ENCODE results near the gene DDX31.

Gene DDX31

GRCh38 chr9:132663117-132663516 is 6.7 kb downstream of the DDX31 start:
- Mint-ChIP-seq H3K4me1 (peaks cover 8% of the 10 kb centered on the region), H3K9me3 (no peaks in the 10 kb centered on the region), H3K36me3 (peaks cover 6% of the 10 kb centered on the region), H3K27me3 (no peaks in the 10 kb centered on the region), H3K27ac (no peak overlapping the region), H3K4me3 (no peak overlapping the region)
- DNase-seq (ENCODE audit: low spot score in 2 of 2), result no peak
- no peak for ATAC-seq (ENCODE audit: low read depth)

- H3K27ac Mint-ChIP-seq, result no peak overlapping the region
- DNase-seq (ENCODE audit: low spot score in 2 of 2) (no peak), ATAC-seq (ENCODE audit: low read depth) (no peak)
- H3K4me1 Mint-ChIP-seq, result peaks cover 6% of the 10 kb centered on the region
- H3K27me3 Mint-ChIP-seq, result no peaks in the 10 kb centered on the region
- peaks cover 6% of the 10 kb centered on the region for H3K36me3 Mint-ChIP-seq
- no peaks in the 10 kb centered on the region for H3K9me3 Mint-ChIP-seq
- no peak overlapping the region for H3K4me3 Mint-ChIP-seq
Measured at GRCh38 chr9:132662152-132662945, 7.4 kb downstream of the DDX31 start.

- ATAC-seq (ENCODE audit: low read depth) (no peak), DNase-seq (ENCODE audit: low spot score in 2 of 2) (no peak)
- Mint-ChIP-seq H3K4me3 (no peak overlapping the region), H3K4me1 (no peaks in the 10 kb centered on the region), H3K9me3 (no peaks in the 10 kb centered on the region), H3K27ac (no peak overlapping the region), H3K36me3 (peaks cover 21% of the 10 kb centered on the region), H3K27me3 (no peaks in the 10 kb centered on the region)
Measured at GRCh38 chr9:132656299-132656698, 13.5 kb downstream of the DDX31 start.

- Mint-ChIP-seq H3K36me3 (peaks cover 16% of the 10 kb centered on the region), H3K27me3 (no peaks in the 10 kb centered on the region), H3K27ac (no peak overlapping the region), H3K4me3 (no peak overlapping the region), H3K9me3 (no peaks in the 10 kb centered on the region), H3K4me1 (no peaks in the 10 kb centered on the region)
- DNase-seq (ENCODE audit: low spot score in 2 of 2) (no peak), ATAC-seq (ENCODE audit: low read depth) (no peak)
Measured at GRCh38 chr9:132651259-132651658, 18.5 kb downstream of the DDX31 start.

- no peaks in the 10 kb centered on the region for H3K27me3 Mint-ChIP-seq
- no peaks in the 10 kb centered on the region for H3K9me3 Mint-ChIP-seq
- H3K4me1 Mint-ChIP-seq, result no peaks in the 10 kb centered on the region
- DNase-seq (ENCODE audit: low spot score in 2 of 2), result no peak
- peaks cover 21% of the 10 kb centered on the region for H3K36me3 Mint-ChIP-seq
- no peak overlapping the region for H3K4me3 Mint-ChIP-seq
- no peak overlapping the region for H3K27ac Mint-ChIP-seq
- no peak for ATAC-seq (ENCODE audit: low read depth)
Measured at GRCh38 chr9:132648685-132649084, 21.1 kb downstream of the DDX31 start.

GRCh38 chr9:132648283-132648682 is 21.5 kb downstream of the DDX31 start:
- DNase-seq (ENCODE audit: low spot score in 2 of 2) (no peak), ATAC-seq (ENCODE audit: low read depth) (no peak)
- Mint-ChIP-seq H3K9me3 (no peaks in the 10 kb centered on the region), H3K27ac (no peak overlapping the region), H3K36me3 (peaks cover 21% of the 10 kb centered on the region), H3K4me3 (no peak overlapping the region), H3K27me3 (no peaks in the 10 kb centered on the region), H3K4me1 (no peaks in the 10 kb centered on the region)

GRCh38 chr9:132647806-132648205 is 22.0 kb downstream of the DDX31 start:
- DNase-seq (ENCODE audit: low spot score in 2 of 2) (no peak), ATAC-seq (ENCODE audit: low read depth) (no peak)
- H3K9me3 Mint-ChIP-seq, result no peaks in the 10 kb centered on the region
- no peaks in the 10 kb centered on the region for H3K27me3 Mint-ChIP-seq
- H3K36me3 Mint-ChIP-seq, result peaks cover 21% of the 10 kb centered on the region
- H3K4me3 Mint-ChIP-seq, result no peak overlapping the region
- H3K27ac Mint-ChIP-seq, result no peak overlapping the region
- H3K4me1 Mint-ChIP-seq, result no peaks in the 10 kb centered on the region

GRCh38 chr9:132647355-132647754 is 22.4 kb downstream of the DDX31 start:
- no peak overlapping the region for H3K27ac Mint-ChIP-seq
- no peaks in the 10 kb centered on the region for H3K27me3 Mint-ChIP-seq
- H3K36me3 Mint-ChIP-seq, result peaks cover 18% of the 10 kb centered on the region
- no peaks in the 10 kb centered on the region for H3K9me3 Mint-ChIP-seq
- H3K4me1 Mint-ChIP-seq, result no peaks in the 10 kb centered on the region
- DNase-seq (ENCODE audit: low spot score in 2 of 2) (no peak), ATAC-seq (ENCODE audit: low read depth) (no peak)
- H3K4me3 Mint-ChIP-seq, result no peak overlapping the region

GRCh38 chr9:132646726-132647125 is 23.1 kb downstream of the DDX31 start:
- Mint-ChIP-seq H3K4me3 (no peak overlapping the region), H3K36me3 (peaks cover 22% of the 10 kb centered on the region), H3K4me1 (no peaks in the 10 kb centered on the region), H3K27ac (no peak overlapping the region), H3K9me3 (no peaks in the 10 kb centered on the region), H3K27me3 (no peaks in the 10 kb centered on the region)
- DNase-seq (ENCODE audit: low spot score in 2 of 2) (no peak), ATAC-seq (ENCODE audit: low read depth) (no peak)

GRCh38 chr9:132645711-132646110 is 24.1 kb downstream of the DDX31 start:
- DNase-seq (ENCODE audit: low spot score in 2 of 2) (no peak), ATAC-seq (ENCODE audit: low read depth) (no peak)
- Mint-ChIP-seq H3K4me3 (no peak overlapping the region), H3K4me1 (no peaks in the 10 kb centered on the region), H3K36me3 (peaks cover 25% of the 10 kb centered on the region), H3K9me3 (no peaks in the 10 kb centered on the region), H3K27ac (no peak overlapping the region), H3K27me3 (no peaks in the 10 kb centered on the region)

GRCh38 chr9:132645306-132645705 is 24.5 kb downstream of the DDX31 start:
- Mint-ChIP-seq H3K27ac (no peak overlapping the region), H3K27me3 (no peaks in the 10 kb centered on the region), H3K4me3 (no peak overlapping the region), H3K4me1 (no peaks in the 10 kb centered on the region), H3K9me3 (no peaks in the 10 kb centered on the region), H3K36me3 (peaks cover 25% of the 10 kb centered on the region)
- DNase-seq (ENCODE audit: low spot score in 2 of 2), result no peak
- ATAC-seq (ENCODE audit: low read depth), result no peak

- Mint-ChIP-seq H3K27ac (no peak overlapping the region), H3K36me3 (peaks cover 29% of the 10 kb centered on the region), H3K9me3 (no peaks in the 10 kb centered on the region), H3K27me3 (no peaks in the 10 kb centered on the region), H3K4me3 (no peak overlapping the region), H3K4me1 (no peaks in the 10 kb centered on the region)
- DNase-seq (ENCODE audit: low spot score in 2 of 2), result no peak
- ATAC-seq (ENCODE audit: low read depth), result peak; percentile 56
Measured at GRCh38 chr9:132644251-132644650, 25.5 kb downstream of the DDX31 start.

- ATAC-seq (ENCODE audit: low read depth), result no peak
- Mint-ChIP-seq H3K27ac (no peak overlapping the region), H3K4me1 (no peaks in the 10 kb centered on the region), H3K27me3 (no peaks in the 10 kb centered on the region), H3K4me3 (no peak overlapping the region), H3K9me3 (no peaks in the 10 kb centered on the region), H3K36me3 (peaks cover 40% of the 10 kb centered on the region)
- DNase-seq (ENCODE audit: low spot score in 2 of 2), result no peak
Measured at GRCh38 chr9:132641216-132641615, 28.6 kb downstream of the DDX31 start.

GRCh38 chr9:132639322-132639721 is 30.5 kb downstream of the DDX31 start:
- H3K4me1 Mint-ChIP-seq, result no peaks in the 10 kb centered on the region
- no peak overlapping the region for H3K27ac Mint-ChIP-seq
- no peaks in the 10 kb centered on the region for H3K9me3 Mint-ChIP-seq
- peaks cover 31% of the 10 kb centered on the region for H3K36me3 Mint-ChIP-seq
- H3K4me3 Mint-ChIP-seq, result no peak overlapping the region
- DNase-seq (ENCODE audit: low spot score in 2 of 2) (no peak), ATAC-seq (ENCODE audit: low read depth) (no peak)
- no peaks in the 10 kb centered on the region for H3K27me3 Mint-ChIP-seq

GRCh38 chr9:132638240-132638639 is 31.5 kb downstream of the DDX31 start:
- Mint-ChIP-seq H3K4me3 (no peak overlapping the region), H3K27ac (no peak overlapping the region), H3K36me3 (peaks cover 34% of the 10 kb centered on the region), H3K4me1 (no peaks in the 10 kb centered on the region), H3K9me3 (no peaks in the 10 kb centered on the region), H3K27me3 (no peaks in the 10 kb centered on the region)
- no peak for DNase-seq (ENCODE audit: low spot score in 2 of 2)
- no peak for ATAC-seq (ENCODE audit: low read depth)

Measured in memory B cell (primary cell).